WTC11 (cell line): ENCODE measurements around the gene ALDOA.

ENCODE experiments used
- TCF7 ChIP-seq: sonication (generic); formaldehyde crosslinking; IDR thresholded peaks from 2 replicates; pipeline ENCODE4 v1.8.0; 2022; ENCODE audit warnings: mild to moderate bottlenecking, low read depth, missing genetic modification reagents, moderate library complexity
- TEAD4 ChIP-seq: sonication (generic); formaldehyde crosslinking; IDR thresholded peaks from 2 replicates; pipeline ENCODE4 v1.8.0; 2022; ENCODE audit warnings: mild to moderate bottlenecking, missing genetic modification reagents
- TF ChIP-seq, protein P1 (sequence below): fragments of 200-600 bp; IDR thresholded peaks from 2 replicates; pipeline ENCODE4 v1.8.0; 2022; ENCODE audit warnings: antibody characterized with exemption

DNA sequence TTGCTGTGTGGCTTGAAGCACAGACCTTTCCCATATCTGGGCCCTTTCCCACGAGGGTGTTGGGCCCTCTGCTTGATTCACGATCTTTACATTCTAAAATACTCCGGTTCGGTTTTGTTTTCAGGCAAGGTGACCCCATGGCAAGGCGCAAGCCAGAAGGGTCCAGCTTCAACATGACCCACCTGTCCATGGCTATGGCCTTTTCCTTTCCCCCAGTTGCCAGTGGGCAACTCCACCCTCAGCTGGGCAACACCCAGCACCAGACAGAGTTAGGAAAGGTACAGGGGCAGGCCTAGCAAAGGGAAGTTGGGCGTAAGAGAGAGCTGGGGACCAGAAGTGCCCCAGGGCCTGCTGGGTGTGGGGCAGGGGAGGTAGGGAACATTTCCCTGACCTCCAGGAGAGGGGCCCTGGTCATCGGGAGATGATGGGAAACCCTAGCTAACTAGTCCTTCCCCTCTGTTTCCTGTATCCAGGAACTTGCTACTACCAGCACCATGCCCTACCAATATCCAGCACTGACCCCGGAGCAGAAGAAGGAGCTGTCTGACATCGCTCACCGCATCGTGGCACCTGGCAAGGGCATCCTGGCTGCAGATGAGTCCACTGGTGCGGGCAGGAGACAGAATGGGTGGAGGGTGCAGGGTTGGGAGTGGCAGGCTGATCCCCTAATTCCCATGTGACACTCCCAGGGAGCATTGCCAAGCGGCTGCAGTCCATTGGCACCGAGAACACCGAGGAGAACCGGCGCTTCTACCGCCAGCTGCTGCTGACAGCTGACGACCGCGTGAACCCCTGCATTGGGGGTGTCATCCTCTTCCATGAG is 1.4 kb downstream of the ALDOA start:
- no peak for TF ChIP-seq TCF7 (CRISPR knock-in tag)
- TF ChIP-seq, protein P1, sequence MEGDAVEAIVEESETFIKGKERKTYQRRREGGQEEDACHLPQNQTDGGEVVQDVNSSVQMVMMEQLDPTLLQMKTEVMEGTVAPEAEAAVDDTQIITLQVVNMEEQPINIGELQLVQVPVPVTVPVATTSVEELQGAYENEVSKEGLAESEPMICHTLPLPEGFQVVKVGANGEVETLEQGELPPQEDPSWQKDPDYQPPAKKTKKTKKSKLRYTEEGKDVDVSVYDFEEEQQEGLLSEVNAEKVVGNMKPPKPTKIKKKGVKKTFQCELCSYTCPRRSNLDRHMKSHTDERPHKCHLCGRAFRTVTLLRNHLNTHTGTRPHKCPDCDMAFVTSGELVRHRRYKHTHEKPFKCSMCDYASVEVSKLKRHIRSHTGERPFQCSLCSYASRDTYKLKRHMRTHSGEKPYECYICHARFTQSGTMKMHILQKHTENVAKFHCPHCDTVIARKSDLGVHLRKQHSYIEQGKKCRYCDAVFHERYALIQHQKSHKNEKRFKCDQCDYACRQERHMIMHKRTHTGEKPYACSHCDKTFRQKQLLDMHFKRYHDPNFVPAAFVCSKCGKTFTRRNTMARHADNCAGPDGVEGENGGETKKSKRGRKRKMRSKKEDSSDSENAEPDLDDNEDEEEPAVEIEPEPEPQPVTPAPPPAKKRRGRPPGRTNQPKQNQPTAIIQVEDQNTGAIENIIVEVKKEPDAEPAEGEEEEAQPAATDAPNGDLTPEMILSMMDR = no peak
- no peak for TF ChIP-seq TEAD4 (CRISPR knock-in tag)
